ENCODE results near the gene ZSWIM4.

Gene ZSWIM4

DNA sequence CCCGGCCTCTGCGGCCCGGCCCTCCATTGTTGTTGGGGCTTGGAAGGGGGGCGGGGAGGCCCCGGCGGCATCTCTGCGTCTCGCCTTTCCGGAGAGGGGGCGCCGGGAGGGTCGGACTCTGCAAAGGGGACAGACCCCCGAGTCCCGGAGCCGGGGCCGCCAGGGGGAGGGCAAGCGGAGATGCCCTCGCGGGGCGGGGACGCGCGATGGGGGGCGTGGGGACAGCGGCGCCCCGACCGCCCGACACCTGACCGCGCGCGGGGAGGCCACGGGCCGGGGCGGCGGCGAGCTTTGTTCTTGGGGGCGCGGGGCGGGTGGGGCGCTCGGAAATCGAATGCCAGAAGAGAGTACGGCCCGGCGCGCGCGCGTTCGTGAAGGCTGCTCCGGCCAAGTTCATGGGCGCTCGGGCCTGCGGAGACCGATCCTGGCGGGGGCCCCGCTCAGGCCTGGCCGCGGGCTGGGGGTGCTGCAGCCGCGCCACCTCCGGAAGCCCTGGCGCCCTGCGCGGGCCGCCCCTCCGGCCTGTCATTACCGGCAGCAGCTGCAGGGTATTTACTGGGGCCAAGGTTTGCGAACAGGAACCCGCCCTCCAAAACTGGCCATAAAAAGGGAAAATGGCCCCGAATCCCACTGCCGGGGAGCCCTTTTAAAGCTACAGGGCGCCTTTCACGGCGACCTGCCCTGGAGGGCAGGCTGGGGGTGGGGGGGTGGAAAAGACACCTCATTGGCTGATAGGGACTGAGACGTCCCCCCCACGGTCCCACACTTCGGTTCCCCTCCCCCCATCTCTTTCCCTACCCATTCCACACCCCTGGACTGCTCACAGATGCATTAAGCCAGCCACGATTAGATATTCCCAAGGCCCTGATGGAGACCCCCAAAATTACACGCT lies 70.6 kb downstream of the ZSWIM4 start:
- DNase-seq: peak; percentile 38
- Mint-ChIP-seq H3K36me3 (peaks cover 2% of the 10 kb centered on the region), H3K27me3 (peaks cover 88% of the 10 kb centered on the region), H3K4me1 (peaks cover 35% of the 10 kb centered on the region), H3K27ac (no peak overlapping the region), H3K4me3 (peak overlapping the region; percentile 73), H3K9me3 (no peaks in the 10 kb centered on the region)
- CTCF ChIA-PET: interaction anchor here (5.2 kb wide), 1 partner anchor 80 kb away, joined by 150 read pairs; no protein-coding TSS in a partner anchor

DNA sequence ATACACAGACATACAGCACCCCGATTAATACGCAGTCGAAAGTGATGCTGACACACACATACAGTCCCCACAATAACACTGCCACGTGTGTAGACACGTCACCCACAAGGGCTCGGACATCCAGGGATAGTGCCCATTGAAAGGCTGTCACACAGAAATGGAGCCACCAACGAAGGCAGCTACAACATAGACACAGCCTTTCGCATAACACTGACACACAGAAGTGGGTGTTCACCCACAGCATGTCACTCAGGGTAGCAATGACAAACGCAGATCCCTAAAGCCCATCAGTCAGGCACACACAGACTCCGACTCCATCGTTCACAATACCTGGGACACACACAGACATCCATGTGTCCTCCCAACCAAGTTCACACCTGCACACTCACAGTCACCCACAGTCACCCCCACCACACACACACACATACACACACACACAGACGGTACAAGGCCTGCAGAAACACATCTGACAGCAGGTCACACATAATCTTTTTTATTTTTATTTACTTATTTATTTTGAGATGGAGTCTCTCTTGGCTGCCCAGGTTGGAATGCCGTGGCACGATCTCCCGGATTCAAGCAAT lies 71.3 kb downstream of the ZSWIM4 start:
- Mint-ChIP-seq H3K27me3 (peaks cover 94% of the 10 kb centered on the region), H3K27ac (no peak overlapping the region), H3K4me3 (peak overlapping the region; percentile 73), H3K9me3 (no peaks in the 10 kb centered on the region), H3K4me1 (peaks cover 27% of the 10 kb centered on the region), H3K36me3 (peaks cover 2% of the 10 kb centered on the region)
- no peak for DNase-seq
- CTCF ChIA-PET: no interaction called here

DNA sequence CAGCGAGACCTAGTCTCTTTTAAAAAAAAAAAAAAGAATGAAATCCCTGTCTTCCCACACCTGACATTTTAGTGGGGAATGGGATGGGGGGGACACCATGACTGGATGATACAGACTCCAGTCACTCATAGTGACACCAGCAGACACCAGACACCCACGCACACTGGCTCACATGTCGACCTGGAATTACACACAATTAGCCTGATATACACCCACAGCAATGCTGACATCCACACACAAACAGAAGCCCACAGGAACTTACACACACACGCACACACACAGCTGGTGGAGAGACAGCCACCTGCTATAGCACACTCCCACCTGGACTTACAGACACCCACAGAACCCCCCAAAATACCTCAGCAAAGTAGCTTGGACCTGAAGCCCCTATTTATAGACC lies 73.4 kb downstream of the ZSWIM4 start:
- H3K27ac Mint-ChIP-seq: no peak overlapping the region
- H3K9me3 Mint-ChIP-seq: no peaks in the 10 kb centered on the region
- CTCF ChIA-PET: interaction anchor here (1.3 kb wide), 1 partner anchor 85 kb away, joined by 3 read pairs; no protein-coding TSS in a partner anchor
- peaks cover 89% of the 10 kb centered on the region for H3K27me3 Mint-ChIP-seq
- peaks cover 2% of the 10 kb centered on the region for H3K36me3 Mint-ChIP-seq
- no peak overlapping the region for H3K4me3 Mint-ChIP-seq
- peaks cover 17% of the 10 kb centered on the region for H3K4me1 Mint-ChIP-seq
- DNase-seq: no peak

DNA sequence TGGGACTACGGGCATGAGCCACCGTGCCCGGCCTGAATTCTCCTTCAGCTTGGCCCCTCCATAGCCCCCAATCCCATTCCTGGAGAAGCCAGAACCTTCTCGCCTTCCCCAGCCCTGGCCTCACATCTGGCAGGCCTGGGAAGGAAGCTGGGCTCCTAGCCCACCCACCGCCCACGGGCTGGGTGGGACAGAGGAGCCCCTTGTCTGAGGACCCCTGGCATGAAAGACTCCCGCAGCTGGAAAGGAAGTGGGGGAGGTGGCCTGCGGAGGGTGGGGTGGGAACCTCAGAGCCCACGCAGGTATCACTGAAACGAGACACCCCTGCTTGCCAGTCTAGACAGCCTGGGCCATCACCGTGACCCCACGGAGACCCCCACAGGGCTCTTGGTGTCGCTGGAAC lies 74.0 kb downstream of the ZSWIM4 start:
- CTCF ChIA-PET: interaction anchor here (1.3 kb wide), 1 partner anchor 86 kb away, joined by 3 read pairs; no protein-coding TSS in a partner anchor

DNA sequence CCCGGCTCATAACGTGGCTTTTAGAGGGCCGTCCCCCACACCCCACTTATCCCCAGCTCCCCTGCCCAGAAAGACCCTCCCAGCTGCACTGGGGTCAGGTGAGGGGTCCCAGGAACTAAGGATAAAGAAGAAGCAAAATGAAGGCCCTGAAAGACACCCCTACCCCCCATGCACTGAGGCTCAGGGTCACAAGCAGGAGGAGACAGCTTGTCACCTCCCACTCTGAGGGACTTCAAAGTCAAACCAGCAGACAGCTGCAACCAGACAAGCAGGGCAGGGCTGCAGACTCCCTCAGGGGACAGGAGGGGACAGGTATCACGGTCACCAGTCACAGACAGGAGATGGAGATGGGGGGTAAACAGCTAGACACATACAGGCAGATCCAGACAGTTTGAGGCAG lies 75.6 kb downstream of the ZSWIM4 start:
- CTCF ChIA-PET: interaction anchor here (1.2 to 1.5 kb wide), 2 partner anchors 9 to 479 kb away, joined by 3 read pairs; no protein-coding TSS in a partner anchor
- Mint-ChIP-seq H3K4me3 (no peak overlapping the region), H3K27ac (no peak overlapping the region), H3K9me3 (no peaks in the 10 kb centered on the region), H3K27me3 (peaks cover 88% of the 10 kb centered on the region), H3K36me3 (peaks cover 2% of the 10 kb centered on the region), H3K4me1 (peaks cover 15% of the 10 kb centered on the region)
- DNase-seq: no peak

More for the DNA sequence above, 74.0 kb downstream of the ZSWIM4 start:
- DNase-seq: no peak
- Mint-ChIP-seq H3K9me3 (no peaks in the 10 kb centered on the region), H3K27ac (no peak overlapping the region), H3K4me3 (no peak overlapping the region), H3K4me1 (peaks cover 18% of the 10 kb centered on the region), H3K27me3 (peaks cover 89% of the 10 kb centered on the region), H3K36me3 (peaks cover 2% of the 10 kb centered on the region)

DNA sequence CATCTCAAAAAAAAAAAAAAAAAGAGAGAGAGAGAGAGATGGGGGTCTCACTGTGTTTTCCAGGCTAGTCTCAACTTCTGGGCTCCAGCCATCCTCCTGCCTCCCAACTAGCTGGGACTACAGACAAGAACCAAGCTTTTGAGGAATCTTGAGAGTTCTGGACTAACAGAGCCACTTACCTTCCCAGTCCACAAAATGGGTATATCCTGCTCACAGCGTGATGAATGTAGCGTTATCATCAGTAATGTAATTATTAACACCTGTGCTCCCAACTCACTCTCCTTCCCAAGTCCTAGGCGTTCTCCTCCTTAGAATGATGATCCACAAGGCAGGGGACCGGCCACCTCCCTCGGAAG lies 77.1 kb downstream of the ZSWIM4 start:
- peak overlapping the region; percentile 60 for H3K4me3 Mint-ChIP-seq
- no peak overlapping the region for H3K27ac Mint-ChIP-seq
- peaks cover 8% of the 10 kb centered on the region for H3K4me1 Mint-ChIP-seq
- no peaks in the 10 kb centered on the region for H3K36me3 Mint-ChIP-seq
- CTCF ChIA-PET: interaction anchor here (0.6 to 1.5 kb wide), 4 partner anchors 10 to 203 kb away, joined by 3 read pairs; no protein-coding TSS in a partner anchor
- peaks cover 76% of the 10 kb centered on the region for H3K27me3 Mint-ChIP-seq
- no peak for DNase-seq
- no peaks in the 10 kb centered on the region for H3K9me3 Mint-ChIP-seq

DNA sequence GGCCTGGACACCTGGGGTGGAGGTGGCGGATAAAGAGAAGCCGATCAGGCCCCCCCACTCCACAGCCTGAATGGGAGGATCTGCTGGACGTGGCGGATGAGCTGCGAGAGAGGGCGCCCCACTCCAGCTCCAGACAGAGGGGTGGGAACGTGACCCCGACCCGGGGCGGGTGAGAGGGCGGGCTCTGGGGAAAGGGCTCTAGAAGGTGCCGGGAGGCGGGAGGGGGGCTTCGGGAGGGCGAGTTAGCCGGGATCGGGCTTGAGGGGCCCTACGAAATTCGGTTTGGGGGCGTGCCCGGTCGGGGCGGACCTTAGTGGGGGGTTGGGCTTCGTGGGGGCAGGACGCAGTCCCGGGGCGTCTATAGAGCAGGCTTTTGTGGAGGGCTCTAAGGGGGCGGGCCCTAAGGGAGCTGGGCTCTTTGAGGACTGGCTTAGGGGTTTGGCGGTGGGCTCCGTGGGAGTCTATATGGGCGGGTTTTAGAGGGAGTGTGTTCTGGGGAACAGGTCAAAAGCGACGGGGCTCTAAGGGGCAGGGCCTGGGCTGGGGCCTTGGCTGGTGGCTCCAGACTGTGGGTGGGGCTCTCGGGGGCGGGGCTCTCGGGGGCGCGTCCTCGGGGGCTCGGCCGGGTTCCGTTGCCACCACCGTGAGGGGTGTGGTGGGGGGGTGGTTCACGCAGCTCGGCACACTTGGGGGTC lies 77.6 kb downstream of the ZSWIM4 start:
- H3K9me3 Mint-ChIP-seq: no peaks in the 10 kb centered on the region
- DNase-seq: peak; percentile 66
- peak overlapping the region; percentile 60 for H3K4me3 Mint-ChIP-seq
- CTCF ChIA-PET: interaction anchor here (0.9 to 1.5 kb wide), 4 partner anchors 10 to 203 kb away, joined by 3 to 4 read pairs (median 3); no protein-coding TSS in a partner anchor
- H3K36me3 Mint-ChIP-seq: no peaks in the 10 kb centered on the region
- peaks cover 8% of the 10 kb centered on the region for H3K4me1 Mint-ChIP-seq
- no peak overlapping the region for H3K27ac Mint-ChIP-seq
- H3K27me3 Mint-ChIP-seq: peaks cover 70% of the 10 kb centered on the region

DNA sequence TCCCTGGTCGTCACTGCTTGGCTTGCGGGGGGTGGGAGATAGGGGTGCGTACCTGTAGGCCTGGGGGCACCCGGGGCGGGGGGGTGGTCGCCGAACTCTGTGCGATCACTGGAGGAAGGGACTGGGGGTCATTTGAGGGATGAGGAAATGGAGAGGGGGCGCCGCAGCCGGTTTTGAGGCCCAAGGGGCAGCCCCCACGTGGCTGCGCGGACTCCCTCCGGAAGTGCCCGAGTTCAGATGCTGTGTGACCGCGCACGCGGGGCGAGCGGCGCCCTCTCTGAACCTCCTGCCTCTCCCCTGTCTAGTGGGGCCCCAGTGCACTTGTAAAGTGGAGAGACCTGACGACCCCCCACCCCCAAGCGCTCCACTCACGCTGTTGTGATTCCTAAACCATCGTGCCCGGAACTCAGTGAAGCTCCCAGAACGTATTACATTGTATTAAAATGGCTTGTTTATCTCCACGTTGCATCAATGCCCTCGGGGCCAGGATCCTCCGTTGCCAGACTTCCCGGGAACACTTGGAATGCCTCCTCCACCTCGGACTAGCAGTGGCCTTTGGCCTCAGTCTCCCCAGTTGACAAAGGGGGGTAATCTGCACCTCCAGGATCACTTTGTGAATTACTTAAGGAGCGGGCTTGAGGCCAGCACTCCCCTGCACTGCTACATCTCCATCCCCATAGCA lies 78.7 kb downstream of the ZSWIM4 start:
- Mint-ChIP-seq H3K27me3 (peaks cover 65% of the 10 kb centered on the region), H3K4me3 (peak overlapping the region; percentile 5), H3K36me3 (no peaks in the 10 kb centered on the region), H3K27ac (no peak overlapping the region), H3K4me1 (peaks cover 8% of the 10 kb centered on the region), H3K9me3 (no peaks in the 10 kb centered on the region)
- DNase-seq: no peak
- CTCF ChIA-PET: interaction anchor here (0.6 to 1.3 kb wide), 3 partner anchors 35 to 856 kb away, joined by 3 read pairs; no protein-coding TSS in a partner anchor

DNA sequence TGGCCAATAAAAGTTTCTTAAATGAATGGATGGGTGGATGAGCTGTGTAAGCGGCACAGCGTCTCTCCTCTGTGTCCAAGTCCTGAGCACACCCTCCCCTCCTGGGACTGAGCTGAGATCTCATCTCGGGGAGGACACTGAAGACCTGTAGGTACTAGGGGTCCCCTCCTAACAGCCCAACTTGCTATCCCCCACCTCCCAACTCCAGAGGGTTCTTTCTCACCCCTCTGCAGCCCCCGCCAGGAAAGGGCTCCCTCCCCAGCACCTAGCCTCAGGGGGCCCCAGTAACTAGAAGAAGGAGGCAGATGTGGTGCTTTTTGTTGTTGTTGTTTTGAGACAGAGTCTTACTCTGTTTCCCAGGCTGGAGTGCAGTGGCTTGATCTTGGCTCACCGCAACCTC lies 80.6 kb downstream of the ZSWIM4 start:
- no peak overlapping the region for H3K27ac Mint-ChIP-seq
- H3K27me3 Mint-ChIP-seq: peaks cover 54% of the 10 kb centered on the region
- H3K9me3 Mint-ChIP-seq: no peaks in the 10 kb centered on the region
- H3K4me3 Mint-ChIP-seq: no peak overlapping the region
- peaks cover 22% of the 10 kb centered on the region for H3K4me1 Mint-ChIP-seq
- no peak for DNase-seq
- CTCF ChIA-PET: interaction anchor here (1.0 to 1.6 kb wide), 4 partner anchors 196 to 239 kb away, joined by 3 to 7 read pairs (median 5); partner anchors contain the start of gene MISP3
- H3K36me3 Mint-ChIP-seq: no peaks in the 10 kb centered on the region

DNA sequence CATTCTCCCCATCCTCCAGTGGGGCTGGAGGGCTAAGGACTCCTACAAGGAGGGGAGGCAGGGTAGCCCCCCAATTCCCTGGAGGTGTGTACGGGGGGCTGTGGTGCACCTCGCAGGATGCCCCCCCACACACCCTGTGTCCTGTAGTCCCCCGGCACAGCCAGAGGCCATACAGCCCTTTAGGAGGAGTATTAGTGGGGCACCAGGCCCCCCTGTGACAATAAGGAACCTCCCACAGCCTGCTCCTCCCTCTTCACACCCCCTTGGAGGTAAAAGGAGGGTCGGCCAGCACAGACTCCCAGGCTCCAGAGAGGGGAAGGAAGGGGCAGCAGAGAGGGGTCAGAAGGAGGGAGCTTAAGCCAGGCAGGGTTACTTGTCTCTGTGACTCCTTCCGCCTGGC lies 81.6 kb downstream of the ZSWIM4 start, which contains the start of gene NANOS3:
Gene NANOS3 (plus strand): TSS at position 301 of the 400 bp plus-strand sequence. CDS start 115 bp downstream, outside the sequence.
- Mint-ChIP-seq H3K27me3 (peaks cover 44% of the 10 kb centered on the region), H3K4me1 (peaks cover 32% of the 10 kb centered on the region), H3K9me3 (no peaks in the 10 kb centered on the region), H3K4me3 (no peak within 1 kb of the TSS), H3K27ac (no peak within 1 kb of the TSS), H3K36me3 (no peaks in the 10 kb centered on the region)
- CTCF ChIA-PET: no interaction called here
- no peak for DNase-seq

DNA sequence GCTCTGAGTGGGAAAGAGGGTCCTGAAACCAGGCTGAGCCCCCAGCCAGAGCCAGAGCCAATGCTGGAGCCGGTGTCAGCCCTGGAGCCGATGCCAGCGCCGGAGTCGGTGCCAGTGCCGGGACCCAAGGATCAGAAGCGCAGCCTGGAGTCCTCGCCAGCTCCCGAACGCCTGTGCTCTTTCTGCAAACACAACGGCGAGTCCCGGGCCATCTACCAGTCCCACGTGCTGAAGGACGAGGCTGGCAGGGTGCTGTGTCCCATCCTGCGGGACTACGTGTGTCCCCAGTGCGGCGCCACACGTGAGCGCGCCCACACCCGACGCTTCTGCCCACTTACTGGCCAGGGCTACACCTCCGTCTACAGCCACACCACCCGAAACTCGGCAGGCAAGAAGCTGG lies 82.1 kb downstream of the ZSWIM4 start:
- CTCF ChIA-PET: interaction anchor here (0.8 to 2.7 kb wide), 2 partner anchors 171 to 199 kb away, joined by 3 to 17 read pairs; no protein-coding TSS in a partner anchor
- peaks cover 39% of the 10 kb centered on the region for H3K27me3 Mint-ChIP-seq
- no peaks in the 10 kb centered on the region for H3K9me3 Mint-ChIP-seq
- no peak overlapping the region for H3K27ac Mint-ChIP-seq
- peaks cover 37% of the 10 kb centered on the region for H3K4me1 Mint-ChIP-seq
- DNase-seq: no peak
- no peak overlapping the region for H3K4me3 Mint-ChIP-seq
- H3K36me3 Mint-ChIP-seq: no peaks in the 10 kb centered on the region

DNA sequence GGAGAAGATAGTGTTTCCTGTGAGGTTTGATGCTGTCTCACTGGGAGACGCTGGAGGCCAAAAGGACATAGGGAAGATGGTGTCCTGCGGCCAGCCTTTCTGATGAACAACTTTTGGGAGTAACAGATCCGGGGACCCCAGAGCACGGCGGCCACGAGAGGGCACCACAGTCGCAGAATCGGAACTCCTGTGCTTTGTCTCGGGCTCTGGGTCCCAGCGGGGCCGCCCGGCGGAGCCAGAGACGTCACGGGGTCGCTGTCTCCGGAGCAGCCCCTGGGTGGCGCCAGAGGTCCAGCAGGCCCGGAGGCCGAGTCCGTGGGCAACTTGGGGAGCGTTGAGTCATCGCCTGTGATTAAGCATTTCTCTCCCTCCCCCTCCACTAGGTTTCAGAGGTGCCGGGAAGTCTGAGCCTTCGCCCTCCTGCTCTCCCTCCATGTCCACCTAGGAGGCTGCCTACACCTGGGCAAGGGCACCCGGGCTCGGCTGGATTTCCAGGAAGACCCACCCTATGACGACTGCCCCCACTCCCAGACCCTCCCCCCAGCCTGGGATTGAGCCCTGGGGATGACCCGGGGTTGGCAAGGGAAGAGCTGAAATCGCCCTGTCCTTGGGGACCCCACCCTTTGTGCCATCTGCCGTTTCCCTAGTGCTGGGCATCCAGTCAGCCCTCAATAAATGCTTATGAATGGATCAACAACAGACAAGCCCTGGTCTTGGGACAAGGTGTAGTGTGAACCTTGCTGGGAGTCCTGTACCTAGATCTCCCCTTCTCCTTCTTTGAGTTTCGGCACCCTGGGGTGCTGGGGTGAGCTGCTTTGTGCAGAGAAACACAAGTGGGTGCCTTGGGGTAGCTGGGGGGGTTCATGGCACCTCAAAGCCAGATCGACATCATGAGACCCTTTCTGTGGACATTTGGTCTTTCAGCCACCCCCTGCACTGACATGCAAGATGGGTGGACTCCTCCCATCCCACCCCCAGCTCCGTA lies 85.1 kb downstream of the ZSWIM4 start:
- Mint-ChIP-seq H3K4me3 (peak overlapping the region; percentile 35), H3K4me1 (peaks cover 46% of the 10 kb centered on the region), H3K27ac (peak overlapping the region; percentile 87), H3K27me3 (peaks cover 24% of the 10 kb centered on the region), H3K36me3 (no peaks in the 10 kb centered on the region), H3K9me3 (no peaks in the 10 kb centered on the region)
- CTCF ChIA-PET: interaction anchor here (0.6 to 5.3 kb wide), 21 partner anchors 23 to 468 kb away, joined by 3 to 67 read pairs (median 5); partner anchors contain the start of genes ASF1B, DCAF15, IL27RA and MISP3
- peak; percentile 98 for DNase-seq

All from activated naive CD4-positive, alpha-beta T cell treated with anti-CD3 and anti-CD28 coated beads, Interleukin-2, amount 10 ng/mL, durations not matched to agents 7 days and 5 days (primary cell).